Mesendoderm (in vitro differentiated cells): Measurements from ENCODE around the gene MLEC.

ENCODE experiments used
- DNase-seq: peaks from one replicate; pipeline ENCODE4 v3.0.0; 2013
- H2AK5ac ChIP-seq: 2 replicates; pipeline ENCODE4 v1.6.1; 2013; ENCODE audit warnings: low read length, inconsistent platforms
- H2BK120ac ChIP-seq: 2 replicates; pipeline ENCODE4 v1.6.1; 2013; ENCODE audit warnings: low read depth, mild to moderate bottlenecking, low read length, moderate library complexity, mixed read lengths
- H2BK15ac ChIP-seq: replicated peaks from 2 replicates; pipeline ENCODE4 v1.6.1; 2013; ENCODE audit warnings: low read depth, mild to moderate bottlenecking, moderate library complexity
- H2BK5ac ChIP-seq: 2 replicates; pipeline ENCODE4 v1.6.1; 2013; ENCODE audit warnings: low read length, inconsistent platforms
- H3K18ac ChIP-seq: 2 replicates; pipeline ENCODE4 v1.6.1; 2013; ENCODE audit warnings: mild to moderate bottlenecking, low read length, mixed read lengths
- H3K23ac ChIP-seq: one replicate; pipeline ENCODE4 v1.6.1; 2013; ENCODE audit warnings: low read length
- H3K27ac ChIP-seq: 2 replicates; pipeline ENCODE4 v1.5.1; 2013; ENCODE audit warnings: low read depth, mild to moderate bottlenecking, inconsistent platforms, low read length, moderate library complexity
- H3K27me3 ChIP-seq: 2 replicates; pipeline ENCODE4 v1.6.1; 2013; ENCODE audit warnings: low read length, control low read depth, mild to moderate bottlenecking, inconsistent platforms; ENCODE audit not compliant: insufficient read depth, poor library complexity
- H3K36me3 ChIP-seq: 2 replicates; pipeline ENCODE4 v1.6.1; 2013; ENCODE audit warnings: low read length, inconsistent platforms; ENCODE audit not compliant: control insufficient read depth, insufficient read depth
- H3K4ac ChIP-seq: one replicate; pipeline ENCODE4 v1.6.1; 2013; ENCODE audit warnings: low read depth, mild to moderate bottlenecking, low read length, moderate library complexity
- H3K4me1 ChIP-seq: 2 replicates; pipeline ENCODE4 v1.6.1; 2013; ENCODE audit warnings: low read depth, low read length, inconsistent platforms; ENCODE audit not compliant: control insufficient read depth
- H3K4me2 ChIP-seq: 2 replicates; pipeline ENCODE4 v1.6.1; 2013; ENCODE audit warnings: low read length
- H3K4me3 ChIP-seq: 2 replicates; pipeline ENCODE4 v1.5.1; 2013; ENCODE audit warnings: mild to moderate bottlenecking, low read length
- H3K56ac ChIP-seq: one replicate; pipeline ENCODE4 v1.6.1; 2013; ENCODE audit warnings: low read length
- H3K79me1 ChIP-seq: 2 replicates; pipeline ENCODE4 v1.6.1; 2013; ENCODE audit warnings: low read length, inconsistent platforms
- H3K79me2 ChIP-seq: 2 replicates; pipeline ENCODE4 v1.6.1; 2013; ENCODE audit warnings: mild to moderate bottlenecking, low read length; ENCODE audit not compliant: control insufficient read depth, insufficient read depth
- H3K9ac ChIP-seq: 2 replicates; pipeline ENCODE4 v1.6.1; 2013; ENCODE audit warnings: low read length, inconsistent platforms
- H4K5ac ChIP-seq: one replicate; pipeline ENCODE4 v1.6.1; 2013; ENCODE audit warnings: low read length
- H4K8ac ChIP-seq: one replicate; pipeline ENCODE4 v1.6.1; 2013; ENCODE audit warnings: low read depth, mild to moderate bottlenecking, control low read depth, low read length, moderate library complexity
- WGBS: extraction: QIAGEN DNeasy Blood & Tissue Kit; methylation state at CpG from one replicate; pipeline ENCODE4 v1.1.7; 2013; ENCODE audit warnings: low lambda C conversion rate, missing lambda C conversion rate; ENCODE audit not compliant: insufficient coverage; ENCODE audit errors: extremely low coverage; 5-methylcytosine and 5-hydroxymethylcytosine counted together

The MLEC gene

GRCh38 chr12:120658286-120659150 is 28.4 kb upstream of the MLEC start:
- H3K36me3 ChIP-seq, result no peaks in the 10 kb centered on the region
- no peaks in the 10 kb centered on the region for H3K4me1 ChIP-seq
- H3K27me3 ChIP-seq, result no peaks in the 10 kb centered on the region
- H4K5ac ChIP-seq, result no peak overlapping the region
- H3K4me3 ChIP-seq, result no peak overlapping the region
- no peak overlapping the region for H3K18ac ChIP-seq
- H2BK15ac ChIP-seq, result no peak overlapping the region
- no peaks in the 10 kb centered on the region for H3K79me2 ChIP-seq
- H2BK5ac ChIP-seq, result no peak overlapping the region
- H4K8ac ChIP-seq, result no peak overlapping the region
- no peak overlapping the region for H3K27ac ChIP-seq
- no CpG with 5 or more reads among the region's 22 CpGs for WGBS
- no peak overlapping the region for H3K4ac ChIP-seq
- no peak overlapping the region for H2AK5ac ChIP-seq
- H3K23ac ChIP-seq, result no peak overlapping the region
- no peaks in the 10 kb centered on the region for H3K79me1 ChIP-seq
- no peak for DNase-seq
- H2BK120ac ChIP-seq, result no peak overlapping the region
- no peak overlapping the region for H3K4me2 ChIP-seq
- no peak overlapping the region for H3K56ac ChIP-seq
- no peak overlapping the region for H3K9ac ChIP-seq

- H2BK120ac ChIP-seq, result no peak overlapping the region
- H2BK5ac ChIP-seq, result no peak overlapping the region
- no peak overlapping the region for H3K27ac ChIP-seq
- no peak overlapping the region for H3K4me3 ChIP-seq
- H2AK5ac ChIP-seq, result no peak overlapping the region
- no peaks in the 10 kb centered on the region for H3K79me2 ChIP-seq
- H3K4me2 ChIP-seq, result no peak overlapping the region
- H3K79me1 ChIP-seq, result no peaks in the 10 kb centered on the region
- H3K23ac ChIP-seq, result no peak overlapping the region
- H3K9ac ChIP-seq, result no peak overlapping the region
- no peaks in the 10 kb centered on the region for H3K36me3 ChIP-seq
- H3K27me3 ChIP-seq, result no peaks in the 10 kb centered on the region
- no peak for DNase-seq
- no peak overlapping the region for H3K56ac ChIP-seq
- H4K5ac ChIP-seq, result no peak overlapping the region
- no CpG with 5 or more reads among the region's 8 CpGs for WGBS
- H4K8ac ChIP-seq, result no peak overlapping the region
- H3K4ac ChIP-seq, result no peak overlapping the region
- no peak overlapping the region for H3K18ac ChIP-seq
- no peak overlapping the region for H2BK15ac ChIP-seq
- no peaks in the 10 kb centered on the region for H3K4me1 ChIP-seq
These were observed 27.8 kb upstream of the MLEC start for GRCh38 chr12:120659151-120659525.

DNA sequence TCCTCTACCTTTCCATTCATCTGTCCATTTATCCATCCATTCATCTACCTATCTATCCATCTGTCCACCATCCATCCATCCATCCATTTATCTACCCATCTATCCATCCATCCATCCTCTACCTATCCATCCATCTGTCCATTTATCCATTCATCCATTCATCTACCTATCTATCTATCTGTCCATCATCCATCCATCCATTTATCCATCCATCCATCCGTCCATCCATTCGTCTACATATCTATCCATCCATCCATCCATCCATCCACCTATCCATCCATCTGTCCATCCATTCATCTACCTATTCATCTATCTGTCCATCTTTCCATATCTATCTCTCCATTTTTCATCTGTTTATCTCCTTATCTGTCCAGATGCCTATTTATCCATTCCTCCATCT is 25.5 kb upstream of the MLEC start:
- H2BK5ac ChIP-seq, result no peak overlapping the region

GRCh38 chr12:120662879-120663278 is 24.1 kb upstream of the MLEC start:
- Histone ChIP-seq H3K18ac (no peak overlapping the region), H3K4me3 (no peak overlapping the region), H2AK5ac (no peak overlapping the region), H3K23ac (no peak overlapping the region), H3K79me1 (no peaks in the 10 kb centered on the region), H2BK5ac (no peak overlapping the region), H3K9ac (no peak overlapping the region), H4K8ac (no peak overlapping the region), H3K4me1 (no peaks in the 10 kb centered on the region), H3K27ac (no peak overlapping the region), H3K79me2 (no peaks in the 10 kb centered on the region), H3K4me2 (no peak overlapping the region), H3K27me3 (no peaks in the 10 kb centered on the region), H4K5ac (no peak overlapping the region), H3K36me3 (no peaks in the 10 kb centered on the region), H2BK15ac (no peak overlapping the region), H3K4ac (no peak overlapping the region), H3K56ac (no peak overlapping the region), H2BK120ac (no peak overlapping the region)
- DNase-seq, result no peak
- WGBS, result no CpG with 5 or more reads among the region's 3 CpGs

More for the DNA sequence above, 25.5 kb upstream of the MLEC start:
- Histone ChIP-seq H3K79me1 (no peaks in the 10 kb centered on the region), H3K4me3 (no peak overlapping the region), H4K5ac (no peak overlapping the region), H3K9ac (no peak overlapping the region), H4K8ac (no peak overlapping the region), H2AK5ac (no peak overlapping the region), H3K36me3 (no peaks in the 10 kb centered on the region), H3K4me2 (no peak overlapping the region), H3K4ac (no peak overlapping the region), H3K4me1 (no peaks in the 10 kb centered on the region), H3K56ac (no peak overlapping the region), H3K79me2 (no peaks in the 10 kb centered on the region), H2BK120ac (no peak overlapping the region), H3K18ac (no peak overlapping the region), H2BK15ac (no peak overlapping the region), H3K27ac (no peak overlapping the region), H3K23ac (no peak overlapping the region), H3K27me3 (no peaks in the 10 kb centered on the region)
- 100% methylated on average over 2 of the region's 2 CpGs for whole genome bisulfite sequencing
- no peak for DNase-seq

DNA sequence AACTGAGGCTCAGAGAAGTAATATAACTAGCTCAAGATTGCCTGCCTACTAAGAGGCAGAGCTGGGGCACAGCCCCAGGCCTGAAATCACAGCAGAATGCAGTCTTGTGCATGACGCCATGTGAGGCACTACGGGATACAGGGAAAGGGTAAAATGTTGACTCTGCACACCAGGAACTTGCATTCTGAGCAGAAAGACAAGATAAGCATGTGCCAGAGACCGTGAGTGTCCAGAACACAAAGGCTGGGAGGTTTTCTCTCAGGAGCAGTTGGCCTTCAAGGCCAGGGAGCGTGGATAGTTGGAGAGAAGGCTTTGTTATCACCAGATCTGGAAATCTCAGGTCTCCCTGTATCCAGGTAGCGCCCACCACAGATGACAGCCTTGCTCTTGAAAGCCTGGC is 23.2 kb upstream of the MLEC start:
- H3K56ac ChIP-seq, result no peak overlapping the region

More for the DNA sequence above, 23.2 kb upstream of the MLEC start:
- Histone ChIP-seq H3K79me2 (no peaks in the 10 kb centered on the region), H3K4me2 (no peak overlapping the region), H4K8ac (no peak overlapping the region), H3K4me3 (no peak overlapping the region), H3K79me1 (no peaks in the 10 kb centered on the region), H2BK5ac (no peak overlapping the region), H3K9ac (no peak overlapping the region), H2BK120ac (no peak overlapping the region), H3K27me3 (no peaks in the 10 kb centered on the region), H2AK5ac (no peak overlapping the region), H2BK15ac (no peak overlapping the region), H3K4me1 (no peaks in the 10 kb centered on the region), H3K36me3 (no peaks in the 10 kb centered on the region), H3K27ac (no peak overlapping the region), H3K4ac (no peak overlapping the region), H3K18ac (no peak overlapping the region), H3K23ac (no peak overlapping the region), H4K5ac (no peak overlapping the region)
- DNase-seq, result no peak
- WGBS, result no CpG with 5 or more reads among the region's 5 CpGs
